Tibial nerve (tissue), 3 donors: ENCODE results near the gene VTN.

Experiments used
- POLR2A ChIP-seq, 2 donors: fragments of 450-650 bp; IDR thresholded peaks; one replicate each; pipeline ENCODE4 v1.6.1; 2017; ENCODE audit warnings: antibody characterized with exemption in 2 of 2, mild to moderate bottlenecking in 2 of 2, moderate library complexity in 2 of 2
- TF ChIP-seq, protein P1 (sequence below), 5 experiments: fragments of 200-600 bp in 3 of 5; fragments of 450-650 bp in 2 of 5; sonication (generic) in 3 of 5; IDR thresholded peaks; one replicate each; pipeline ENCODE4 v1.5.1; 2016 to 2019; ENCODE audit warnings: antibody characterized with exemption in 5 of 5, mild to moderate bottlenecking in 3 of 5, moderate library complexity in 2 of 5

DNA sequence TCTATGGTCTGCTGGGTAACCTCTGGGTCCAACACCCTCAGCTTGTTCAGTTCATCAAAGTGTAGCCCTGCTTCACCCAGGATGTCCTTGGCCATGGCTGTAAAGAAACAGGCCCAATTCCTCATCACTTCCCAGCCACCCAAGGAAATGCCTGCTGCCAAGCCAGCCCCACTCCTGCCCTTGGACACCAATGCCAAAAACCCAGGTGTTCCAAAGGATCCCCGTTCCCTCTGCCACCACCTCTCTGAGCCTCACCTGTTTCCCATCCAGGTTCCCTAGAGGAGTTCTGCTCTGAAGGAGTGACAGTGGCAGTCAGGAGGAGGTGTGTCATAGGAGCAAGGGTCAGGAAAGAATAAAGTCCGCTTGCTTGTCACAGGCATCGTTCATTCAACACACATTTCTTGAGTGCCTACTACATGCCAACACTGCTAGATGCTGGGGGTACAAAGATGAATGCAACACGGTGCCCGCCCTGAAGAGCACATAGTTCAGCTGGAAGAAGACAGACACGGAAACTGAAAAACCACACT lies 38.2 kb downstream of the VTN start:
- TF ChIP-seq POLR2A (IDR thresholded peaks at IDR 0.05), result no peak
- TF ChIP-seq, protein P1, sequence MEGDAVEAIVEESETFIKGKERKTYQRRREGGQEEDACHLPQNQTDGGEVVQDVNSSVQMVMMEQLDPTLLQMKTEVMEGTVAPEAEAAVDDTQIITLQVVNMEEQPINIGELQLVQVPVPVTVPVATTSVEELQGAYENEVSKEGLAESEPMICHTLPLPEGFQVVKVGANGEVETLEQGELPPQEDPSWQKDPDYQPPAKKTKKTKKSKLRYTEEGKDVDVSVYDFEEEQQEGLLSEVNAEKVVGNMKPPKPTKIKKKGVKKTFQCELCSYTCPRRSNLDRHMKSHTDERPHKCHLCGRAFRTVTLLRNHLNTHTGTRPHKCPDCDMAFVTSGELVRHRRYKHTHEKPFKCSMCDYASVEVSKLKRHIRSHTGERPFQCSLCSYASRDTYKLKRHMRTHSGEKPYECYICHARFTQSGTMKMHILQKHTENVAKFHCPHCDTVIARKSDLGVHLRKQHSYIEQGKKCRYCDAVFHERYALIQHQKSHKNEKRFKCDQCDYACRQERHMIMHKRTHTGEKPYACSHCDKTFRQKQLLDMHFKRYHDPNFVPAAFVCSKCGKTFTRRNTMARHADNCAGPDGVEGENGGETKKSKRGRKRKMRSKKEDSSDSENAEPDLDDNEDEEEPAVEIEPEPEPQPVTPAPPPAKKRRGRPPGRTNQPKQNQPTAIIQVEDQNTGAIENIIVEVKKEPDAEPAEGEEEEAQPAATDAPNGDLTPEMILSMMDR (IDR thresholded peaks at IDR 0.05), result no peak
